Smooth muscle cell (in vitro differentiated cells): ENCODE results near the gene MCFD2. TPM values are rescaled to one million over a fixed set of nuclear protein-coding genes. Genes with fewer than 3 reads are reported as not detected.

Source experiments
- DNase-seq: peaks from one replicate; lab custom pipeline; 2025; ENCODE audit not compliant: unreplicated experiment; lab: John Stamatoyannopoulos, UW
- H2AFZ ChIP-seq: fragments of 200-600 bp; sonication (generic); 2 replicates; pipeline ENCODE4 v1.6.0; 2016; ENCODE audit warnings: antibody characterized with exemption, low read depth, mild to moderate bottlenecking
- H3F3A ChIP-seq: fragments of 200-600 bp; sonication (generic); 2 replicates; pipeline ENCODE4 v1.6.0; 2017; ENCODE audit warnings: antibody characterized with exemption, low read depth
- H3K27ac ChIP-seq: fragments of 200-600 bp; sonication (generic); 2 replicates; pipeline ENCODE4 v1.5.1; 2016; ENCODE audit warnings: low read depth, mild to moderate bottlenecking
- H3K27me3 ChIP-seq: fragments of 200-600 bp; sonication (generic); 2 replicates; pipeline ENCODE4 v1.6.1; 2016; ENCODE audit warnings: low read depth, mild to moderate bottlenecking
- H3K36me3 ChIP-seq: fragments of 200-600 bp; sonication (generic); 2 replicates; pipeline ENCODE4 v1.5.1; 2016; ENCODE audit warnings: low read depth
- H3K4me1 ChIP-seq: fragments of 200-600 bp; sonication (generic); 2 replicates; pipeline ENCODE4 v1.5.1; 2016; ENCODE audit warnings: low read depth
- H3K4me2 ChIP-seq: fragments of 200-600 bp; sonication (generic); 2 replicates; pipeline ENCODE4 v1.6.0; 2016; ENCODE audit warnings: mild to moderate bottlenecking
- H3K4me3 ChIP-seq: fragments of 200-600 bp; sonication (generic); 2 replicates; pipeline ENCODE4 v1.5.1; 2016; ENCODE audit warnings: mild to moderate bottlenecking
- H3K79me2 ChIP-seq: fragments of 200-600 bp; sonication (generic); 2 replicates; pipeline ENCODE4 v1.6.0; 2016; ENCODE audit warnings: low read depth, mild to moderate bottlenecking
- H3K9ac ChIP-seq: fragments of 200-600 bp; sonication (generic); 2 replicates; pipeline ENCODE4 v1.6.0; 2016; ENCODE audit warnings: low read depth
- H3K9me3 ChIP-seq: fragments of 200-600 bp; sonication (generic); replicated peaks from 2 replicates; pipeline ENCODE4 v1.5.1; 2016; ENCODE audit warnings: low read depth
- H4K20me1 ChIP-seq: fragments of 200-600 bp; sonication (generic); 2 replicates; pipeline ENCODE4 v1.6.0; 2016; ENCODE audit warnings: low read depth
- CTCF ChIP-seq: fragments of 200-600 bp; sonication (generic); IDR thresholded peaks from 2 replicates; pipeline ENCODE4 v1.5.1; 2017; ENCODE audit warnings: borderline replicate concordance, mild to moderate bottlenecking, antibody characterized with exemption; ENCODE audit not compliant: insufficient read depth, poor library complexity, severe bottlenecking
- WGBS: methylation state at CpG from one replicate; pipeline ENCODE4 v1.1.7; 2016; ENCODE audit warnings: low lambda C conversion rate; 5-methylcytosine and 5-hydroxymethylcytosine counted together
- polyA plus RNA-seq: library from polyadenylated mRNA; unstranded; fragments of >200 nt; fragmentation: Nextera tagmentation; extraction: Ambion mirVana; gene quantifications from 2 replicates; pipeline ENCODE4 v1.2.1, GENCODE V29; 2016
- total RNA-seq: library from RNA; depleted of rRNA; stranded (reverse); fragments of >200 nt; gene quantifications from 2 replicates; pipeline ENCODE4 v1.2.3, GENCODE V29; 2014

Gene MCFD2
- total and polyA plus RNA-seq, 2 experiments from 2014 or later: 100 to 167 TPM

- 4% methylated on average over 5 of the region's 5 CpGs for WGBS
- Histone ChIP-seq H3K79me2 (no peaks in the 10 kb centered on the region), H3K36me3 (no peaks in the 10 kb centered on the region), H3K9ac (peak overlapping the region; percentile 65), H3K4me3 (no peak overlapping the region), H3F3A (peaks cover 14% of the 10 kb centered on the region), H2AFZ (no peak overlapping the region), H3K4me1 (no peaks in the 10 kb centered on the region), H3K4me2 (peak overlapping the region; percentile 45), H3K27me3 (no peaks in the 10 kb centered on the region), H4K20me1 (no peaks in the 10 kb centered on the region), H3K9me3 (no peaks in the 10 kb centered on the region), H3K27ac (peak overlapping the region; percentile 92)
- DNase-seq: no peak
- TF ChIP-seq CTCF: no peak
These were observed 42.0 kb downstream of the MCFD2 start for GRCh38 chr2:46873604-46874068.

- Histone ChIP-seq H3K79me2 (no peaks in the 10 kb centered on the region), H3K9me3 (no peaks in the 10 kb centered on the region), H2AFZ (no peak overlapping the region), H3K27me3 (no peaks in the 10 kb centered on the region), H3K36me3 (no peaks in the 10 kb centered on the region), H3K9ac (peak overlapping the region; percentile 65), H3K4me3 (no peak overlapping the region), H3F3A (peaks cover 14% of the 10 kb centered on the region), H3K4me2 (peak overlapping the region; percentile 38), H3K27ac (peak overlapping the region; percentile 92), H4K20me1 (no peaks in the 10 kb centered on the region), H3K4me1 (no peaks in the 10 kb centered on the region)
- 32% methylated on average over 4 of the region's 4 CpGs for WGBS
- TF ChIP-seq CTCF: no peak
- DNase-seq: no peak
These were observed 42.6 kb downstream of the MCFD2 start for GRCh38 chr2:46872902-46873603.

- H3K4me3 ChIP-seq: no peak overlapping the region
- WGBS: 63% methylated on average over 6 of the region's 6 CpGs
- H3K79me2 ChIP-seq: no peaks in the 10 kb centered on the region
- peak overlapping the region; percentile 65 for H3K9ac ChIP-seq
- H3F3A ChIP-seq: peaks cover 11% of the 10 kb centered on the region
- no peaks in the 10 kb centered on the region for H3K4me1 ChIP-seq
- H3K36me3 ChIP-seq: no peaks in the 10 kb centered on the region
- H3K9me3 ChIP-seq: no peaks in the 10 kb centered on the region
- no peak for TF ChIP-seq CTCF
- H4K20me1 ChIP-seq: no peaks in the 10 kb centered on the region
- peak overlapping the region; percentile 20 for H3K4me2 ChIP-seq
- H3K27ac ChIP-seq: peak overlapping the region; percentile 92
- no peak for DNase-seq
- H2AFZ ChIP-seq: no peak overlapping the region
- H3K27me3 ChIP-seq: no peaks in the 10 kb centered on the region
These were observed 43.6 kb downstream of the MCFD2 start for GRCh38 chr2:46871976-46872381.
